ENCODE data around the gene BATF2. TPM values are rescaled to one million over a fixed set of nuclear protein-coding genes. Genes with fewer than 3 reads are reported as not detected.

BATF2 gene
- total and polyA plus RNA-seq, 9 of the 15 experiments (the other 6 are each of a cell fraction or from before 2014, with no cell fraction given), result 1.7 to 8.9 (median 6.4) TPM

DNA sequence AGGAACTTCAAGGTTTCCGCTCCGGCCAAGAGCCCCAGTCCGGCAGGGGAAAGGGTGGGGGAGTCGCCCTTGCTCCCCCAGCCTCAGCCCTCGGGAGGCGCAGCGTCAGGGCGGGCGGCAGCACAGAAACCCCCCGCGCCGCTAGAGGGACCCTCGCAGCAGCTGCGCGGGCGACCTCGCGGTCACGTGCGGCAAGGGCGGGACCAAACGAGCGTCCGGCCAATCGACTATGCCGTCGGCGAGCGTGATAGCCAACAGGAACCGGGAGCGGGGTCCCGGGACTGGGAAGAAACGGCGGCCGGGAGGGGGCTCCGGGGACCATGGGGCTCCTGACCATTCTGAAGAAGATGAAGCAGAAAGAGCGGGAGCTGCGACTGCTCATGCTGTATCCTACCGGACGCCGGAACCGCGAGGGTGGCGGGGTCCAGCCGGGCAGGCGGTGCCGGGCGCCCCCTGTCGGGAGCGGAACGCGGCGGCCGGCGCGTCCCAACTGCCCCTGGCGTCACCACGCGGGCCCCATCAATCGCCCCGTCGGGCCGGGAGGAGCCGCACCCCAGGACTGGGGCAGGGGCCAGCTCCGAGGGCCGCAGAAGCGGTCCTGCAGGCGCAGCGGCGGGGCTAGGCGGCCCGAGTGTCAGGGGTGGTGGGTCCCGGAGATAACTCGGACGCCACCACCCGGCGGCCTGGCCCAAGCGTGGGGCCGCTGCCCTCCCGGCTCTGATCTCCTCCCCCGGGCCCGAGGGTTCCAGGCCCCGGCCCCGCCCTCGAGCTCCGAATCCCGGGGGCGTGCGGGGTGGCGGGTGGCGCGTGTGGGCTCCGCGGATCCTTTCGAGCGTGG lies 17.3 kb upstream of the BATF2 start, which contains the start of gene ARL2 (continued):
- no peak for TF ChIP-seq PCBP2 (IDR thresholded peaks at IDR 0.05; ENCODE audit: low read depth, low read length, poor library complexity, severe bottlenecking)
- TF ChIP-seq KLF13 (tag; IDR thresholded peaks at IDR 0.05; ENCODE audit: borderline replicate concordance, low read depth), result peak; percentile 9; the same call in 1 of the 2 replicates
- TF ChIP-seq GTF2A2 (tag; IDR thresholded peaks at IDR 0.05), result no peak
- TF ChIP-seq, protein P1, sequence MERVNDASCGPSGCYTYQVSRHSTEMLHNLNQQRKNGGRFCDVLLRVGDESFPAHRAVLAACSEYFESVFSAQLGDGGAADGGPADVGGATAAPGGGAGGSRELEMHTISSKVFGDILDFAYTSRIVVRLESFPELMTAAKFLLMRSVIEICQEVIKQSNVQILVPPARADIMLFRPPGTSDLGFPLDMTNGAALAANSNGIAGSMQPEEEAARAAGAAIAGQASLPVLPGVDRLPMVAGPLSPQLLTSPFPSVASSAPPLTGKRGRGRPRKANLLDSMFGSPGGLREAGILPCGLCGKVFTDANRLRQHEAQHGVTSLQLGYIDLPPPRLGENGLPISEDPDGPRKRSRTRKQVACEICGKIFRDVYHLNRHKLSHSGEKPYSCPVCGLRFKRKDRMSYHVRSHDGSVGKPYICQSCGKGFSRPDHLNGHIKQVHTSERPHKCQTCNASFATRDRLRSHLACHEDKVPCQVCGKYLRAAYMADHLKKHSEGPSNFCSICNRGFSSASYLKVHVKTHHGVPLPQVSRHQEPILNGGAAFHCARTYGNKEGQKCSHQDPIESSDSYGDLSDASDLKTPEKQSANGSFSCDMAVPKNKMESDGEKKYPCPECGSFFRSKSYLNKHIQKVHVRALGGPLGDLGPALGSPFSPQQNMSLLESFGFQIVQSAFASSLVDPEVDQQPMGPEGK (CRISPR knock-in tag; IDR thresholded peaks at IDR 0.05; ENCODE audit: borderline replicate concordance), result no peak
- no peak for TF ChIP-seq NUFIP1 (IDR thresholded peaks at IDR 0.05; ENCODE audit: partially characterized antibody)
- no peak for TF ChIP-seq ZNF239 (CRISPR knock-in tag; IDR thresholded peaks at IDR 0.05)
- no peak; the same call in 1 of the 2 replicates for TF ChIP-seq ETV5 (CRISPR knock-in tag; IDR thresholded peaks at IDR 0.05; ENCODE audit: low read depth)
- TF ChIP-seq EWSR1 (IDR thresholded peaks at IDR 0.05; ENCODE audit: borderline replicate concordance, low read depth, partially characterized antibody), result no peak
- peak; percentile 84 for TF ChIP-seq HMGN3 (IDR thresholded peaks at IDR 0.05; ENCODE audit: borderline replicate concordance, extremely low read depth, insufficient read length, low read depth, low read length)
- no peak for TF ChIP-seq ZNF324 (CRISPR knock-in tag; IDR thresholded peaks at IDR 0.05)
- peak; percentile 77 for TF ChIP-seq SIN3B (IDR thresholded peaks at IDR 0.05; ENCODE audit: low read depth)
- TF ChIP-seq CBX1 (IDR thresholded peaks at IDR 0.05; ENCODE audit: low read depth), result peak; percentile 27; the same call in 1 of the 2 replicates
- TF ChIP-seq NCOA4 (IDR thresholded peaks at IDR 0.05; ENCODE audit: partially characterized antibody), result no peak
- peak; percentile 93 for TF ChIP-seq MYC (IDR thresholded peaks at IDR 0.05; ENCODE audit: low read depth, low read length)
- peak; percentile 94 for TF ChIP-seq MYC (CRISPR knock-in tag; IDR thresholded peaks at IDR 0.05; ENCODE audit: borderline replicate concordance, low read depth)
- 0 out of 2 replicates have a peak, but pooled peaks have one; percentile 6 for TF ChIP-seq ATF3 (IDR thresholded peaks at IDR 0.05)
- TF ChIP-seq ATF3 (CRISPR knock-in tag; conservative IDR thresholded peaks at IDR 0.05), result peak; percentile 8; the same call in 1 of the 2 replicates
- TF ChIP-seq ZEB2 (IDR thresholded peaks at IDR 0.05), result no peak; the same call in 1 of the 2 replicates
- no peak for TF ChIP-seq MYBL2 (IDR thresholded peaks at IDR 0.05; ENCODE audit: low read depth)
- TF ChIP-seq MYBL2 (CRISPR knock-in tag; IDR thresholded peaks at IDR 0.05; ENCODE audit: borderline replicate concordance), result no peak
- TF ChIP-seq ZBED1 (IDR thresholded peaks at IDR 0.05), result peak; percentile 26; the same call in 1 of the 2 replicates
- TF ChIP-seq LARP7 (IDR thresholded peaks at IDR 0.05), result no peak
- TF ChIP-seq RBM17 (IDR thresholded peaks at IDR 0.05; ENCODE audit: borderline replicate concordance, low read depth, low read length), result no peak
- peak in 1 of 2 experiments; percentile 86; a peak in 2 of 4 replicates for TF ChIP-seq FOXA3 (CRISPR knock-in tag; conservative IDR thresholded peaks at IDR 0.05 in 1 of 2, IDR thresholded peaks at IDR 0.05 in 1 of 2)
- TF ChIP-seq KAT2B (IDR thresholded peaks at IDR 0.05; ENCODE audit: low read depth, low read length), result peak; percentile 55
- TF ChIP-seq POLR2AphosphoS5 (IDR thresholded peaks at IDR 0.05; ENCODE audit: control insufficient read depth, insufficient read depth, low read depth, low read length), result no peak; the same call in 1 of the 2 replicates
